A204.1 (cell line): ENCODE data around the gene EXOC3L4.

Experiments used
- FAIRE-seq: peaks from 2 replicates; lab custom pipeline; 2012; peaks lifted over from hg19 to GRCh38; lab: Jason Lieb, UNC

Gene EXOC3L4

DNA sequence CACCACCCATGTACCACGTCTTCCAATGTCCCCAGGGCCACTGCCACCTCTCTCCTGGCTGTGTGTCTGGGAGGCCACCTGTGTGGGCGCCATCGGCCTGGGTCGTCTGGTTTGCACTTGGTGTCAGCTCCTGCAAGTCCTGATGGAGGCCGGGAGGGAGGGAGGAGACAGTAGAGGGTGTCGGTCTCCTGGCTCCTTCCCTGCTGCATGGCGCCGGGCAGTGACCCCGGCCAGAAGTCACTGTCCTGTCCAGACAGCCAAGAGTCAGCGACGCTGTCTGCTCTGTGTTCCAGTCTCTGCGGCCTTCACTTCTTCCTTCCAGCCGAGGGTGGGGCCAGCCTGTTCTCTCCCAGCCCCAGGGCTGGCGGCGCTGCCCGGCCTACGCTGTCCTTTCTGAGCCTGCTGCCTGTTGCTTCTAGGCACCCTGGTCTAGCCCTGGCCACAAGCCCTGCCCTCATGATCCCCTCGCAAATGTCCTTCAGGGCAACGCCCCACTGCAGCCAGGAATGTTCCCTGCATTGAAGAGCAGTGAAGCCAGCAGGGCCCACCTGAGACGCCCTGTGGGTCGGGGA, 23.5 kb upstream of the EXOC3L4 start:
- no peak for FAIRE-seq

- FAIRE-seq, result no peak
Observed at GRCh38 chr14:103071544-103072251, 22.8 kb upstream of the EXOC3L4 start.

GRCh38 chr14:103072595-103073366, 21.7 kb upstream of the EXOC3L4 start:
- FAIRE-seq, result no peak

DNA sequence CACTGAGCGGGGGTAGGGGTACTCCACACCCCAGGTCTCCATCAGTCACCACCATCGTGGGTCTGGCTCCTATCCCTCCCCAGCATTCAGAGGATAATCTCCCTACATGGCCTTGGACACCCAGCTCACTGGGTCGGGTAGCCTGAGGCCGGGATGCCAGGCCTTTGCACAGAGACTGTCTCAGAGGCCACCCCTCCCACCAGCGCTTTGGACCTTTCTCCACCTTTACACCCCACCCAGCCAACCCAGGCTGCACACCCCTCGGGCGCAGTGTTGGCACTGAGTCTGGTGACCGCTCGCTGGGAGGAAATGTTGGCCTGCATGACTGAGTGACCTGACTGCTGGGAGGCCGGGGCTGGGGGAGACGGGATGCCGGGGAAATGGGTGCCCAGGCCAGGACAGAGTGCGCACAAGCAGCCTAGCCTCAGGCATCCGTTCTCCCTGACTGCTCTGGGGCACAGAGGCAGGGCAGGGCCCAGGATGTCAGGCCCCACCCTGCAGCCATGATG, 21.1 kb upstream of the EXOC3L4 start:
- FAIRE-seq, result no peak

DNA sequence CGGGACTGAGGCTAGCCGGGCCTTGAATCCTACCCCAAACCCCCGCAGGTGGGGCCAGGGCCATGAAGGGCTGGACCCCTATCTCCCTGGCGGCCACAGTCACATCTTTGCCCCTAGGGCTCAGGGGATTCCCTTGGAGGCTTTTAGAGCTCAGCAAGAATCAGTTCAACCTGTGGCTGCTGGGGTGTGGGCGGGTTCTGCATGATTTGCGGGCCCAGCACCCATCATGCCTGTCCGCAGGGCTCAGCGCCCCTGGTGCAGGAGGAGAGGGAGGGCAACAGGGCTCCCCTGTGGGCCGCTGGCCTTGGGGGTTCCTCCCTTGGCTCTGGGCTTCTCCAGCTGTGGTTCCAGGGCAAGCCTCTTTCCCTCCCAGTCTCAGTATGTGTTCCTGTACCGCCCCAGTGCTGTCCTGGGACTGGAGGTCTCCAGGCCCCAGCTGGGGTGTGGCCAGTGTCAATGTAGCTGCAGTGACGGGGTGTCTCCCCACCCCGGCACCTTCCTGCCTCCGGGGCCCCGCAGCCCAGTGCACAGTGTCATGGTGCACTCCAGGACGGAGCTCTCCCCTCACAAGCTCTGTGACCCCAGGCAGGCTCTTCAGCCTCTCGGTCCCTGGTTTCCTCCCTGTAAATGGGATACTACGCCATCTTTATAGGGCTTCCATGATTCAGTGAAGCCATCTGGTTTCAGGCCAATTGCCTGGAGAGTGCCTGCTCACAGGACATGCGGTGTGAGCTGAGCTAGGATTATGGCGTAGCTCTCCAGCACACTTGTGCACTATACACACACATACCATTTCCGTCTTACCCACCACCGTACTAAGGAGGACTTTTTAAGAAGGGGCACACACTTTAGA, 20.4 kb upstream of the EXOC3L4 start:
- FAIRE-seq, result no peak

- FAIRE-seq, result no peak
Observed at GRCh38 chr14:103074729-103075367, 19.7 kb upstream of the EXOC3L4 start.

DNA sequence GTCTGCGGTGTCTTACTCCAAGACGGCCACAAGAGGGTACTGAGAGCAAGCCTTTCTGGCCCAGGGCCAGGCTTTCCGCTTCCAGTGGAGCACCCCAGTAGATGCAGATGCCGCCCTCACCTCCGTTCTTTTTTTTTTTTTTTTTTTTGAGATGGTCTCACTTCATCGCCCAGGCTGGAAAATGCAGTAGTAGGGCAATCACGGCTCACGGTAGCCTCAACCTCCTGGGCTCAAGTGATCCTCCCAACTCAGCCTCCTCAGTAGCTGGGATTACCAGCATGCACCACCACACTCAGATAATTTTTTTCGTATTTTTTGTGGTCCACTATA, 16.1 kb upstream of the EXOC3L4 start:
- FAIRE-seq, result no peak

DNA sequence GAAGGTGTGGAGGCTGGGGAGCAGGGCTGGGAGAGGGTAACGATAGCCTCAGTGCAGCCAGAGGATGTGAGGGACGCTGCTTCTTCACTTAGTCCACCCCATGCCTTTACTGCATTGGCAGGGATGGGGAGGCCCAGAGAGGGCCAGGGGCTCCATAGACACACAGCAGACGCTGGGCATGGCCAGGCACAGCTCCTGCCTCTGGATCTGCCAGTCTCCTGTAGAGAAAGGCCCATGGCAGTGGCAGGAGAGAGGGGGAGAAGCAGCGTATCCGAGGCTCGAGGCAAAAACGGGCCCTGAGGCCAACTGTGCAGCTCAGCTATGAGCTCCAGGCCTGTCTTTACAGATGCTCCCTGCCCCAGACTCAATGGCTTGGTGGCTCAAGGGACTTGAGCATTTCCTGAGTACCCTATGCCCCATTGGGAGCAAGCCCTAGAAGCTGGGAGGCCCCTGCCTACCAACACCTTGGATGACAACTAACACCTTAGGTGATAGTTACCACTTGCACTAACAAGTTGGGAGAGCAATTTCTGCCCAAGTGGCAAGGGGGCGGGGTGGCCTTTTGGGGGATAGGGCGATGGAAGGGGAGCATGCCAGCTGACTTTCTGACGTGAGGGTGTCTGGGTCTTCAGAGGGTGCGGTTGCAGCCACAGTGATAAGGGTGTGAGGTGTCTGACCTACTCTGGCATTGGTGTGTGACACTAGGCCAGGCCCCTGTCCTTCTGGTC, 15.5 kb upstream of the EXOC3L4 start:
- no peak for FAIRE-seq

DNA sequence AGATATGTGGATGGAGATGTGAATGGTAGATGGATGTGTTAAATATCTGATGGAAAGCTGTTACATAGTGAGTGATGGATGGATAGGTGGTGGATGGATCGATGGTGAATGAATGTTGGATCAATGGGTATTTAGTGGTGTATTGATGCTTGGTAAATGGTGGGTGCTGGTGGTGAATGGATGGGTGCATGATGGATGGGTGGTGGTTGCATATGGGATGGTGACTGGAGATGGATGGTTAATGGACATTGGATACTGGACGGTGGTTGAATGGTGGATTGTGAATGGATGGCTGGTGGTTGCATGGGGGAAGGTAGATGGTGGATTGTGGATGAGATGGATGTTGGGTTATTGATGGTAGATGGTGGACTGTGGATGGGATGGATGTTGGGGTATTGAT, 12.6 kb upstream of the EXOC3L4 start:
- FAIRE-seq, result no peak

DNA sequence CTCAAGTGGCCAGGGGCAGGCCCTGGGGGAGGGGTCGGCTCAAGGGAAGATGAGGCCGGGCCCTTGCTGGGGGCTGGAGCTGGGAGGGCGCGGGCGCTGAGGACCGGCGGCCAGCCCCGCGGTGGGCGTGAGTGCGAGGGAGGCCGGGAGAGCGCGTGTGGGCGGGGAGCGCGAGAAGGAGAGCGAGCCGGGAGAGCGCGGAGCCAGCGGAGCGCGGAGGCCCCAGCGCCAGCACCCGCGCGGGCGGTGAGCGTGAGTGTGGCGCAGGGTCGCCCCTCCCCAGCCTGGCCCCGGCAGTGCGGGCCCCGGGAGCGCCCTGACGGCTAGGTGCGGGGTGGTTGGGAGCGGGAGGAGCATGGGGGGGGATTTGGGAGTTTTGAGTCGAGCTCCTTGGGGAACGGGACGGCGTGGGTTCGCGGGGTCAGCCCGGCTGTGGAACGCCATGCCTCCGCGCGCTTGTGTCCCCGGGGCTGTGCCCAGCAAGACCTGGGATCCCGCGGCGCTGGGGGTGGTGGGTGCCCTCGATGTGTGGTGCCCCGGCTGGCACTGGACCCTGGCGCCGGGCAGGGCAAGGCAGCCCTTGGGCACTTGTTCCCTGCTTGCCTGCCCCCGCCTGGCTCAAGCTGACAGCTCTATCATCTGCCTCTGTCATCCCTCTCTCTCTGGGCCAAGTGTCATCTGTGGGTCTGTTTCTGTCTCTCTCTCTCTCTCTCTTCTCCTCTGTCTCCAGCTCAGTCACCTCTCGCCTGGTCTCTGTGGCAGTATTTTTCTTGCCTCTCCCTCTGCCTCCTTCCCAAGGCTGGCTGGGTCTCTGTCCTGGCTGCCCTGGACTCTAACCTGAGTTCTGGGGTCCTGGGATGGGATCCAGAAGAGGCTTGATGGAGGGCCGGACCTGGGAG, 10.3 kb upstream of the EXOC3L4 start, which contains the start of gene LBHD2:
Gene LBHD2, plus strand, starts transcription at position 190 of the 899 bp plus-strand sequence. CDS start 1,803 bp downstream, outside the sequence.
- no peak for FAIRE-seq

DNA sequence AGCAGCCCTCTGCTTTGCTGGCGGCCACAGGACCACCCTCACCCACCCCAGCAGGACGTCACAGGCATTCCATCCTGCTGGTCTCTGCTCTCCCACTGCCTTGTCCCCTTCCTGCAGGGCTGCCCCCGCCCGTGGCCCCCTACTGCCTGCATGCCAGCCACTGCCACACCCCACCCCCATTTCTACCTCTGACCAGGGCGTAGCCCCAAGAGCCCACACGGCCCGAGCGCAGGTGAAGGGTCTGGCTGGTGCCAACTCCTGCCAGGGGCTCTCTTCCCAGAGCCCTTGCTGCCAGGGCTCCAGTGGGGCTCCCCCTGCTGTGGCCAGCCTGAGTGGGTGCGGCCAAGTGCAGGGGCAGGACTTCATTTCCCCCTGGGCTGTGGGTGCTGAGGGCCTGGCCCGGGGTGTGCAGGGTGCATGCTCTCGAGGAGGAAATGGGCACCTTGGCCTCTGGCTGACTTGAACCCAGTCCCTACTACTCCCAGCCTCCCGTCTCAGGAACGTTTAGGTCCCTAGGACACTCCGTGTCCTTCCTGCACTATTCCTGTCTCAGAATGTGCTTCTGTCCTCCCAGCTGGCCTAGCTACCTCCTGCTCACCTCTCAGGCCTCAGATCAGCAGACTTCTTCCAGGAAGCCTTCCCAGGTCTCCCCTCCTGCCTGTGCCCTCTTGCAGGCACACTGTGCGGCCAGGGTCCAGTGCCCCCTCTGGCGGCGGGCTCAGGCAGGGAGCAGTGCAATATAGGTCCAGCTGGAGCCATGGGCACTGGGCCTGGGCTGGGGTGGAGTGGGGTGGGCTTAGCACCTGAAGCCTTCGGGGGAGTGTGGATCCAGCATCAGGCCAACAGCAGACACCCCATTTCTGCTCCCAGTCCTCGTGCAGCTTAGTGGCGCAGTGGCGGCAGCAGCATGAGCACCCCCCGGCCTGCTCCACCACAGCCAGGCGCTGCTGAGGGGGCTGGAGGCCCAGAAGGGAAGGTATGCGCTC, 9.1 kb upstream of the EXOC3L4 start:
- FAIRE-seq, result no peak

- no peak for FAIRE-seq
Observed at GRCh38 chr14:103086771-103087342, 7.7 kb upstream of the EXOC3L4 start.

DNA sequence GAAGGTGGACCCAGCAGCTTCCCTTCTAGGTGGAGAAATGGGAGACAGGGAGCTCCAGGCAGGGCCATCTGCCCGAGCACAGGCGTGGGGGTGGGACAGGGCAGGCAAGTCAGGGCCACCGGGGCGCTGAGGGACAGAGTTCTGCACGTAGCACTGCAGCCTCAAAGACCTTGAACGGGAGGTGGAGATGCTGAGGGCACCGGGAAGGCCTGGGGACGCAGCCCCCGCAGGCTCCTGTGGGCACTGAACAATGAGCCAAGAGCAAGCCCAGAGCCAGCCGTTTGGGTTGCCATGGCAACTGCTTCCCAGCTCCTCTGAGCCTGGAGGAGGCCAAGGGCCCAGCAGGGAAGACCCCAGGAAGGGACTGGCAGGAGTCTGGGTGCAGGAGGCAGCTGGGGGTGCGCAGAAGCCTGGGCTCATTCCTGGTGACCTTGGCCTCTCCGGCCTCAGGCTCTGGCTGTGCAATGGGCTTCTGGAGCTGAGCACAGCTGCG, 7.1 kb upstream of the EXOC3L4 start:
- no peak for FAIRE-seq

GRCh38 chr14:103088921-103089320, 5.6 kb upstream of the EXOC3L4 start:
- FAIRE-seq, result no peak

- FAIRE-seq, result no peak
Observed at GRCh38 chr14:103089386-103090335, 4.9 kb upstream of the EXOC3L4 start.

GRCh38 chr14:103090481-103091020, 4.0 kb upstream of the EXOC3L4 start:
- FAIRE-seq, result no peak
